Activated CD4-positive, alpha-beta T cell treated with anti-CD3 and anti-CD28 coated beads for 36 hours (primary cell): ENCODE results near the gene TLL2. TPM values are rescaled to one million over a fixed set of nuclear protein-coding genes. Genes with fewer than 3 reads are reported as not detected.
A peak's percentile ranks its signal among the peaks of the same experiment; 100 is the strongest.

Experiments
- ATAC-seq: fragments of 200-7000 bp; cut with Tn5 transposase; one replicate; pipeline ENCODE4 v1.10.0; 2021; ENCODE audit warnings: mild to moderate bottlenecking, moderate library complexity
- CTCF ChIA-PET: fragments of 350-600 bp; sonication (Branson Sonifier 250); formaldehyde crosslinking; loops from one replicate; lab custom pipeline; 2021; ENCODE audit warnings: antibody characterized with exemption; lab: Charles Lee
- POLR2A ChIA-PET: fragments of 350-600 bp; sonication (Branson Sonifier 250); formaldehyde crosslinking; loops from one replicate; lab custom pipeline; 2021; ENCODE audit warnings: antibody characterized with exemption, inconsistent platforms; lab: Charles Lee
- DNase-seq: peaks from one replicate; pipeline ENCODE4 v3.0.0-alpha.2; 2020
- H3K27ac Mint-ChIP-seq: one replicate; pipeline ENCODE4 v1.8.0; 2021; ENCODE audit warnings: mixed read lengths
- H3K27me3 Mint-ChIP-seq: one replicate; pipeline ENCODE4 v1.8.0; 2021; ENCODE audit warnings: mixed read lengths
- H3K36me3 Mint-ChIP-seq: one replicate; pipeline ENCODE4 v1.8.0; 2021; ENCODE audit warnings: low read depth, mixed read lengths
- H3K4me1 Mint-ChIP-seq: one replicate; pipeline ENCODE4 v1.8.0; 2021; ENCODE audit warnings: mixed read lengths
- H3K4me3 Mint-ChIP-seq: one replicate; pipeline ENCODE4 v1.8.0; 2021; ENCODE audit warnings: mild to moderate bottlenecking, moderate library complexity, mixed read lengths
- H3K9me3 Mint-ChIP-seq: one replicate; pipeline ENCODE4 v1.8.0; 2021; ENCODE audit warnings: low read depth, mixed read lengths
- intact Hi-C, 2 experiments: fragments of 100-400 bp; cut with DNase I in 1 of 2; cut with micrococcal nuclease in 1 of 2; formaldehyde crosslinking; loops; one replicate each; pipeline versions ENCODE4 v1.14.2 to v1.15.1; 2022 to 2024; cut with DNase I, micrococcal nuclease
- total RNA-seq, 2 experiments: library from RNA; stranded (reverse); gene quantifications; one replicate each; pipeline ENCODE4 v1.2.3, GENCODE V29; 2021

TLL2 gene
- total RNA-seq, 2 experiments from 2014 or later, result 0.02 TPM; not detected in 1

GRCh38 chr10:96402417-96403305 lies 111.1 kb downstream of the TLL2 start:
- CTCF ChIA-PET, result interaction anchor here (0.7 kb wide), 1 partner anchor 61 kb away, joined by 4 read pairs; no protein-coding TSS in a partner anchor
- H3K36me3 Mint-ChIP-seq, result no peaks in the 10 kb centered on the region
- ATAC-seq (no peak), DNase-seq (no peak)
- H3K27ac Mint-ChIP-seq, result no peak overlapping the region
- no peaks in the 10 kb centered on the region for H3K4me1 Mint-ChIP-seq
- no peak overlapping the region for H3K4me3 Mint-ChIP-seq
- intact Hi-C loops, result no loop called here
- POLR2A ChIA-PET, result no interaction called here
- peaks cover 10% of the 10 kb centered on the region for H3K27me3 Mint-ChIP-seq
- H3K9me3 Mint-ChIP-seq, result no peaks in the 10 kb centered on the region

- CTCF ChIA-PET, result interaction anchor here (0.8 kb wide), 1 partner anchor 26 kb away, joined by 3 read pairs; no protein-coding TSS in a partner anchor
- intact Hi-C loops, result no loop called here
- POLR2A ChIA-PET, result interaction anchor here (0.7 kb wide), 1 partner anchor 138 kb away, joined by 3 read pairs; no protein-coding TSS in a partner anchor
- ATAC-seq, result no peak
- H3K4me1 Mint-ChIP-seq, result no peaks in the 10 kb centered on the region
- no peaks in the 10 kb centered on the region for H3K36me3 Mint-ChIP-seq
- DNase-seq, result no peak
- no peak overlapping the region for H3K4me3 Mint-ChIP-seq
- H3K27me3 Mint-ChIP-seq, result peaks cover 6% of the 10 kb centered on the region
- H3K9me3 Mint-ChIP-seq, result no peaks in the 10 kb centered on the region
- H3K27ac Mint-ChIP-seq, result no peak overlapping the region
Measured at GRCh38 chr10:96401036-96401435, 112.7 kb downstream of the TLL2 start.

DNA sequence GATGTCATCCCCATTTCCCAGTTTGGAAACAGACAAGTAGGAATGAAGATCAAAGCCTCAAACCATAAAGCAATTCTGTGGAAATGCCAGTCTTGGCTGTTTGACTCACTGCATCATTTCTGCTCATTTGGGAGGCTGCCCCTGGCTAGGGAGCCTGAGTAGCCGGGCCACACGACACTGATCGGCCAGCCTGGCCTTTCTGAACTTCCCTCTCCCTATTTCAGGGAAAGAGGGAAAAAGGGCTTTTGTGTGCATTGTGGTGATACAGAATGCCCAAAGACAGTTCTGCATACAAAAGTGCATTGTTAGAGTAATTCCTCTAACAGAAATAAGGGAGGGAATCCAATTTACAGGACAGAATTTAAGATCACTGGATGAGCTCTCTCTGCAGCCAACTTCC lies 113.3 kb downstream of the TLL2 start:
- peaks cover 6% of the 10 kb centered on the region for H3K27me3 Mint-ChIP-seq
- H3K9me3 Mint-ChIP-seq, result no peaks in the 10 kb centered on the region
- no peaks in the 10 kb centered on the region for H3K36me3 Mint-ChIP-seq
- ATAC-seq (no peak), DNase-seq (no peak)
- H3K4me1 Mint-ChIP-seq, result no peaks in the 10 kb centered on the region
- intact Hi-C loops, result no loop called here
- H3K27ac Mint-ChIP-seq, result no peak overlapping the region
- ChIA-PET CTCF (no interaction called here), POLR2A (interaction anchor here (0.7 kb wide), 1 partner anchor 138 kb away, joined by 3 read pairs; no protein-coding TSS in a partner anchor)
- no peak overlapping the region for H3K4me3 Mint-ChIP-seq

DNA sequence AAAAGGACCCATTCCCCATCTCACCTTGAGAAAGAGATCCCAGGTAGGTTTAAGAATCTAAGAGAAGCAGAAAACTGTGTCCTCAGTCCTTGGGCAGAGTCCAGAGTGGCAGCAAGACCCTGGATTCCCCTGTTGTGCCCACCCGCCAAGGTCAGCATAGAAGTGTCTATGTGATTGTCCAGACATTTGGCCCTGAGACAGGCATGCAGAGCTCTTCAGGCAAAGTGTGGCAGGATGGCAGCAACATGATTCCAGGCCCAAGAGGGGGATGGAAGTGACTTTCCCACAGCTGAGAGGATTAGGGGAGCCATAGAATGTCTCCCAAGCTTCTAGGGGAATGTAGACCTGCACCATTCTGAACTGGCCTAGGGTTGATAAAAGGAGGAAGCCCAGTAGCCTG lies 115.8 kb downstream of the TLL2 start:
- no peak for DNase-seq
- no peak overlapping the region for H3K27ac Mint-ChIP-seq
- POLR2A ChIA-PET, result no interaction called here

DNA sequence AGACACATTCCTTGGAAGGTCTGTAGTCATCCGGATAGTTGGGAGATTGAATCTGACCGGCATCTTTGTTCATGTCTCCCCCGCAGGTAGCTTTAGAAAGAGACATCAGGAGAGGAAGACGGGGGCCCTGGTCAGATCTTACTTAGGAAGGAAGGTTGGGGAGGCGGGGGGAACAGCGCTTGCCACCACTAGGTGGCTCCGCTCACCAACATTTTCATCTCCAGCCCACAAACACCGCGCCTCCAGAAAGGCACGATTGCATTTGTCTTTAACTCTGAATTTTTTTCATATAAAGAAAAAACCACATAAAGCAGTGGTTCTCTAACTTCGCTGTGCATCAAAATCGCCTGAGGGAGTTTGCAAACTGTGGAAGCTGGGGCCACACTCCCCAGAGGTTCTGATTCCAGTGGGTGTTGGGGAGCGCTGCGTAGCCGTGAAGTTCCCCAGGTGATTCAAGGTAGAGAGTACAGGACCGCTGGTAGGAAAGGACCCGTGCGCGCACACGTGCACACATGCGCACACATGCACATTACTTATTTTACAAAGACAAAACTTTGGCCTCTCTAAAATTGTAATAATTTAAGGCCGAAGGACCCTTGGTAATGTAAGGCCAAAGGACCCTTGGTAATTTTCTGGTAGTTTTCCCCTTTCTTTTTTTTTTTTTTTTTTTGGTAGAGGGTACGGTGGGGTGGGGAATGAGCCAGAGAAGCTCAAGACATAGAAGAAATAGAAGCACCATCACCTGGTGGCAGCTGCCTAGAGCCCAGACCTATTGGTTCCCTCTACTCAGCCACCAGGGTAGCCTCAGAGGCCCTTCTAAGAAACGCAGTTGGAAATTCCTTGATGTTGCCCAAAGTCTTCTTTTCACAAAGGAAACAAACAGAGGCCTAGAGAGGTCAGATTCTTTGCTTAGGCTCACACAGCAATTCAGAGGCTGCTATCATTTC lies 117.5 kb downstream of the TLL2 start:
- Mint-ChIP-seq H3K27ac (no peak overlapping the region), H3K9me3 (no peaks in the 10 kb centered on the region), H3K36me3 (no peaks in the 10 kb centered on the region), H3K4me1 (no peaks in the 10 kb centered on the region), H3K4me3 (peak overlapping the region; percentile 18), H3K27me3 (peaks cover 4% of the 10 kb centered on the region)
- peak; percentile 82 for DNase-seq
- ChIA-PET POLR2A (no interaction called here), CTCF (interaction anchor here (0.6 to 1.8 kb wide), 16 partner anchors 10 to 953 kb away, joined by 3 to 7 read pairs (median 4); no protein-coding TSS in a partner anchor)
- ATAC-seq, result peak; percentile 85
- intact Hi-C loops, result loop anchor here (1.0 to 10.0 kb wide), 9 partner anchors 21 to 631 kb away; partner anchors contain the start of genes LCOR (in 1 of the 2) and PIK3AP1 (in 1 of the 2)

More for the DNA sequence above, 115.8 kb downstream of the TLL2 start:
- Mint-ChIP-seq H3K9me3 (no peaks in the 10 kb centered on the region), H3K4me1 (no peaks in the 10 kb centered on the region), H3K36me3 (no peaks in the 10 kb centered on the region), H3K4me3 (no peak overlapping the region), H3K27me3 (peaks cover 4% of the 10 kb centered on the region)
- CTCF ChIA-PET, result no interaction called here
- intact Hi-C loops, result loop anchor here (2.0 to 10.0 kb wide), 5 partner anchors 243 to 629 kb away; partner anchors contain the start of genes LCOR (in 1 of the 2) and PIK3AP1 (in 1 of the 2)
- no peak for ATAC-seq

DNA sequence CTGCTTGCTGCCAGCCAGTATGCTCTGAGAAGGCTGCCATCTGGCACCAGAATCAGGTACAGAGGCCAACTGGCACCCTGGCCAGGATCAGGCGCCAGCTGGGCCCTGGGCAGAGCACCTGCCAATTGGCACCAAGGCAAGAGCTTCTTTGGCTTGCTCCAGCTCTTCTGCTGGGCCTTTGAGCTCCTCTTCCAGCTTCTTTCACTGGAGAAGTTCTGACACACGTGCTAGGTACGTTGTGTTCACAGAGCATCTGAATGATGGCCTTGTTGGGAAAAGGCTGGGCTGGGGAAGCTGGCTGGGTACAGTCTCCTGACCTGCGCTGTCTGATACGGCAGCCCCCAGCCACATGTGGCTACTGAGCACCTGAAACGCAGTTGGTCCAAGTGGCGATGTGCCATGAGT lies 123.3 kb downstream of the TLL2 start:
- ChIA-PET CTCF (no interaction called here), POLR2A (no interaction called here)
- H3K4me1 Mint-ChIP-seq, result no peaks in the 10 kb centered on the region
- H3K27me3 Mint-ChIP-seq, result peaks cover 3% of the 10 kb centered on the region
- no peak overlapping the region for H3K4me3 Mint-ChIP-seq
- DNase-seq, result no peak
- H3K9me3 Mint-ChIP-seq, result no peaks in the 10 kb centered on the region
- intact Hi-C loops, result loop anchor here (10.0 kb wide), 2 partner anchors 334 to 444 kb away; partner anchors contain the start of genes LCOR (in 1 of the 2) and PIK3AP1 (in 1 of the 2)
- no peak overlapping the region for H3K27ac Mint-ChIP-seq
- ATAC-seq, result no peak
- no peaks in the 10 kb centered on the region for H3K36me3 Mint-ChIP-seq

DNA sequence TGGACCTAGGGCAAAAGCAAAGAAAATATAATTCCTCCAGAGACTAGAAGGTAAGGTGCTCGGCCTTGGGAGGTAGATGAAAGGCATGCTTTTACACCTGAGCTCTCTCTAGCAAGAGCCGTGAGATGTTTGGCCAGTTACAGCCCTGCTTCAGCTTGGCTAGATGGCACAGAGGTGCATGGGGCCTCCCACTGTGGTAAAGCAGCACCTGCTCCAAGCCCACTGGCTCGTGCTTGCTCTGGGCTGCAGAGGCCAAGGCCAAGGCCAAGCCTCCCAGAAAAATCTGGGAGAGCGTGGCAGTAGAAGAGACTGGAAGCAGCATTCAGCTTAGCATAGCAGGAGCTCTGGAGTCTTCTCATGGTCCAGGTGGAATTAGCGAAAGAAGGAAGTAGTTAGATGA lies 123.9 kb downstream of the TLL2 start:
- ATAC-seq, result no peak
- intact Hi-C loops, result loop anchor here (10.0 kb wide), 2 partner anchors 335 to 445 kb away; partner anchors contain the start of genes LCOR (in 1 of the 2) and PIK3AP1 (in 1 of the 2)

DNA sequence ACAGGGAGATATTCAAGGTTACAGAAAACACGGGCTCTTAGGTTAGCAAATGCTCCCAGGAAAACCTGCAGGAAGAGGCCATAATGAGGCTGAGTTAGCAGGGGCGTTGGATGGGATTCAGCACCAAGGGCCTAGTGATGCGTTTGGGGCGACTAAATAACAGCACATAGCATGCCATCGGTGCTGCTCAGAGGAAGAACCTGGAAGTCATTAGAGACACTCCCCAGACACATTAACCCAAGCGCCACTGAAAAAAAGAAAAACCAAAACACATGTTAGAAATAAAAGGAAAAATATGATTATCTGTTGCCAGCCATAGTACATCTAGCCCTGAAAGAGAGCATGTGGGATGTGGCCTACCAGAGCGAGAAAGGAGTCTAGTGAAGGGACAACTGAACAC lies 126.1 kb downstream of the TLL2 start:
- CTCF ChIA-PET, result no interaction called here

More for the DNA sequence above, 123.9 kb downstream of the TLL2 start:
- ChIA-PET POLR2A (no interaction called here), CTCF (no interaction called here)
- Mint-ChIP-seq H3K27ac (no peak overlapping the region), H3K4me3 (no peak overlapping the region), H3K9me3 (no peaks in the 10 kb centered on the region), H3K4me1 (no peaks in the 10 kb centered on the region), H3K36me3 (no peaks in the 10 kb centered on the region), H3K27me3 (peaks cover 3% of the 10 kb centered on the region)
- no peak for DNase-seq

GRCh38 chr10:96387161-96387560 lies 126.6 kb downstream of the TLL2 start:
- POLR2A ChIA-PET, result no interaction called here
- H3K9me3 Mint-ChIP-seq, result no peaks in the 10 kb centered on the region
- H3K4me3 Mint-ChIP-seq, result no peak overlapping the region
- intact Hi-C loops, result no loop called here
- CTCF ChIA-PET, result interaction anchor here (1.5 kb wide), 1 partner anchor 46 kb away, joined by 3 read pairs; no protein-coding TSS in a partner anchor
- H3K4me1 Mint-ChIP-seq, result no peaks in the 10 kb centered on the region
- H3K27ac Mint-ChIP-seq, result no peak overlapping the region
- ATAC-seq (no peak), DNase-seq (no peak)
- no peaks in the 10 kb centered on the region for H3K36me3 Mint-ChIP-seq
- H3K27me3 Mint-ChIP-seq, result peaks cover 2% of the 10 kb centered on the region

More for the DNA sequence above, 126.1 kb downstream of the TLL2 start:
- H3K4me1 Mint-ChIP-seq, result no peaks in the 10 kb centered on the region
- no peaks in the 10 kb centered on the region for H3K36me3 Mint-ChIP-seq
- ATAC-seq (no peak), DNase-seq (no peak)
- no peak overlapping the region for H3K4me3 Mint-ChIP-seq
- intact Hi-C loops, result no loop called here
- no peak overlapping the region for H3K27ac Mint-ChIP-seq
- H3K9me3 Mint-ChIP-seq, result no peaks in the 10 kb centered on the region
- POLR2A ChIA-PET, result no interaction called here
- H3K27me3 Mint-ChIP-seq, result peaks cover 2% of the 10 kb centered on the region

- intact Hi-C loops, result no loop called here
- ATAC-seq, result no peak
- ChIA-PET CTCF (interaction anchor here (1.4 to 1.7 kb wide), 2 partner anchors 9 to 11 kb away, joined by 5 to 10 read pairs; no protein-coding TSS in a partner anchor), POLR2A (no interaction called here)
- peaks cover 2% of the 10 kb centered on the region for H3K27me3 Mint-ChIP-seq
- no peak overlapping the region for H3K4me3 Mint-ChIP-seq
- no peaks in the 10 kb centered on the region for H3K4me1 Mint-ChIP-seq
- no peaks in the 10 kb centered on the region for H3K9me3 Mint-ChIP-seq
- no peak for DNase-seq
- H3K36me3 Mint-ChIP-seq, result no peaks in the 10 kb centered on the region
- H3K27ac Mint-ChIP-seq, result no peak overlapping the region
Measured at GRCh38 chr10:96384506-96384905, 129.2 kb downstream of the TLL2 start.

- no peak overlapping the region for H3K27ac Mint-ChIP-seq
- H3K4me3 Mint-ChIP-seq, result no peak overlapping the region
- H3K27me3 Mint-ChIP-seq, result peaks cover 2% of the 10 kb centered on the region
- CTCF ChIA-PET, result interaction anchor here (0.6 kb wide), 2 partner anchors 36 to 1253 kb away, joined by 3 read pairs; no protein-coding TSS in a partner anchor
- no peaks in the 10 kb centered on the region for H3K36me3 Mint-ChIP-seq
- ATAC-seq, result no peak
- H3K9me3 Mint-ChIP-seq, result no peaks in the 10 kb centered on the region
- H3K4me1 Mint-ChIP-seq, result no peaks in the 10 kb centered on the region
- DNase-seq, result no peak
- intact Hi-C loops, result no loop called here
- POLR2A ChIA-PET, result no interaction called here
Measured at GRCh38 chr10:96380821-96381220, 132.9 kb downstream of the TLL2 start.
